Thyroid gland (tissue), 4 donors: ENCODE results near the gene FIBP. TPM values are rescaled to one million over a fixed set of nuclear protein-coding genes. Genes with fewer than 3 reads are reported as not detected.

ENCODE experiments used
- DNase-seq, 2 donors: peaks; one replicate each; pipeline ENCODE4 v3.0.0-alpha.2; 2019
- H3K27ac ChIP-seq, 3 donors: fragments of 200-600 bp; sonication (generic); 1 replicate in 2 of 3; 2 replicates in 1 of 3; pipeline ENCODE4 v1.5.1; 2016 to 2019; ENCODE audit warnings: mild to moderate bottlenecking in 1 of 3, moderate library complexity in 1 of 3
- H3K27me3 ChIP-seq: fragments of 200-600 bp; sonication (generic); one replicate; pipeline ENCODE4 v1.5.1; 2019
- H3K36me3 ChIP-seq, 2 donors: fragments of 200-600 bp; sonication (generic); one replicate each; pipeline ENCODE4 v1.5.1; 2016 to 2019
- H3K4me1 ChIP-seq, 2 donors: fragments of 200-600 bp; sonication (generic); one replicate each; pipeline ENCODE4 v1.5.1; 2017 to 2019
- H3K4me3 ChIP-seq, 3 donors: fragments of 200-600 bp; sonication (generic); replicated peaks in 1 of 3; 1 replicate in 2 of 3; 2 replicates in 1 of 3; pipeline ENCODE4 v1.5.1; 2016; ENCODE audit warnings: mild to moderate bottlenecking in 1 of 3
- H3K9me3 ChIP-seq: fragments of 200-600 bp; sonication (generic); one replicate; pipeline ENCODE4 v1.5.1; 2017
- POLR2A ChIP-seq, 2 donors: fragments of 450-650 bp; IDR thresholded peaks; one replicate each; pipeline ENCODE4 v1.6.1; 2017; ENCODE audit warnings: antibody characterized with exemption in 2 of 2, mild to moderate bottlenecking in 2 of 2, moderate library complexity in 1 of 2
- WGBS, 2 donors: methylation state at CpG; one replicate each; pipeline ENCODE4 v1.1.5; 2017; 5-methylcytosine and 5-hydroxymethylcytosine counted together
- intact Hi-C: fragments of 100-400 bp; cut with DNase I; formaldehyde crosslinking; loops from one replicate; pipeline ENCODE4 v1.15.1; 2023
- total RNA-seq, 4 donors: library from RNA; depleted of rRNA; stranded (reverse); fragments of >200 nt; gene quantifications; one replicate each; pipeline ENCODE4 v1.2.3, GENCODE V29; 2016
- TF ChIP-seq, protein P1 (sequence below), 6 experiments: fragments of 200-600 bp in 3 of 6; fragments of 450-650 bp in 3 of 6; sonication (generic) in 3 of 6; IDR thresholded peaks; one replicate each; pipeline ENCODE4 v1.5.1; 2016 to 2019; ENCODE audit warnings: antibody characterized with exemption in 6 of 6, mild to moderate bottlenecking in 2 of 6, inconsistent platforms in 1 of 6, moderate library complexity in 1 of 6

The FIBP gene
- total RNA-seq, 4 donors from 2014 or later, result 65.9 to 128 (median 109) TPM

GRCh38 chr11:65883058-65883761, 5.1 kb downstream of the FIBP start:
- Histone ChIP-seq H3K36me3 (peaks cover 12 to 16% of the 10 kb centered on the region in 2 donors), H3K9me3 (no peaks in the 10 kb centered on the region), H3K27ac (no peak overlapping the region), H3K27me3 (no peaks in the 10 kb centered on the region), H3K4me3 (no peak overlapping the region), H3K4me1 (peaks cover 8 to 9% of the 10 kb centered on the region in 2 donors)
- TF ChIP-seq POLR2A (IDR thresholded peaks at IDR 0.05), result no peak
- TF ChIP-seq, protein P1, sequence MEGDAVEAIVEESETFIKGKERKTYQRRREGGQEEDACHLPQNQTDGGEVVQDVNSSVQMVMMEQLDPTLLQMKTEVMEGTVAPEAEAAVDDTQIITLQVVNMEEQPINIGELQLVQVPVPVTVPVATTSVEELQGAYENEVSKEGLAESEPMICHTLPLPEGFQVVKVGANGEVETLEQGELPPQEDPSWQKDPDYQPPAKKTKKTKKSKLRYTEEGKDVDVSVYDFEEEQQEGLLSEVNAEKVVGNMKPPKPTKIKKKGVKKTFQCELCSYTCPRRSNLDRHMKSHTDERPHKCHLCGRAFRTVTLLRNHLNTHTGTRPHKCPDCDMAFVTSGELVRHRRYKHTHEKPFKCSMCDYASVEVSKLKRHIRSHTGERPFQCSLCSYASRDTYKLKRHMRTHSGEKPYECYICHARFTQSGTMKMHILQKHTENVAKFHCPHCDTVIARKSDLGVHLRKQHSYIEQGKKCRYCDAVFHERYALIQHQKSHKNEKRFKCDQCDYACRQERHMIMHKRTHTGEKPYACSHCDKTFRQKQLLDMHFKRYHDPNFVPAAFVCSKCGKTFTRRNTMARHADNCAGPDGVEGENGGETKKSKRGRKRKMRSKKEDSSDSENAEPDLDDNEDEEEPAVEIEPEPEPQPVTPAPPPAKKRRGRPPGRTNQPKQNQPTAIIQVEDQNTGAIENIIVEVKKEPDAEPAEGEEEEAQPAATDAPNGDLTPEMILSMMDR (IDR thresholded peaks at IDR 0.05), result no peak
- no peak for DNase-seq
- 94 to 97% methylated on average over 13 of the region's 13 CpGs for WGBS, 2 donors
- intact Hi-C loops, result loop anchor here (5.0 kb wide), 1 partner anchor 84 kb away; no protein-coding TSS in a partner anchor

GRCh38 chr11:65882120-65883057, 5.9 kb downstream of the FIBP start:
- TF ChIP-seq POLR2A (IDR thresholded peaks at IDR 0.05), result no peak
- TF ChIP-seq, protein P1 (IDR thresholded peaks at IDR 0.05), result no peak
- peaks cover 12 to 16% of the 10 kb centered on the region in 2 donors for H3K36me3 ChIP-seq
- 86 to 90% methylated on average over 21 to 25 of the region's 30 CpGs for WGBS, 2 donors
- no peak overlapping the region for H3K4me3 ChIP-seq
- H3K27ac ChIP-seq, result no peak overlapping the region
- peaks cover 2 to 4% of the 10 kb centered on the region in 2 donors for H3K4me1 ChIP-seq
- intact Hi-C loops, result loop anchor here (5.0 kb wide), 1 partner anchor 85 kb away; no protein-coding TSS in a partner anchor
- no peaks in the 10 kb centered on the region for H3K27me3 ChIP-seq
- no peaks in the 10 kb centered on the region for H3K9me3 ChIP-seq
- no peak for DNase-seq

DNA sequence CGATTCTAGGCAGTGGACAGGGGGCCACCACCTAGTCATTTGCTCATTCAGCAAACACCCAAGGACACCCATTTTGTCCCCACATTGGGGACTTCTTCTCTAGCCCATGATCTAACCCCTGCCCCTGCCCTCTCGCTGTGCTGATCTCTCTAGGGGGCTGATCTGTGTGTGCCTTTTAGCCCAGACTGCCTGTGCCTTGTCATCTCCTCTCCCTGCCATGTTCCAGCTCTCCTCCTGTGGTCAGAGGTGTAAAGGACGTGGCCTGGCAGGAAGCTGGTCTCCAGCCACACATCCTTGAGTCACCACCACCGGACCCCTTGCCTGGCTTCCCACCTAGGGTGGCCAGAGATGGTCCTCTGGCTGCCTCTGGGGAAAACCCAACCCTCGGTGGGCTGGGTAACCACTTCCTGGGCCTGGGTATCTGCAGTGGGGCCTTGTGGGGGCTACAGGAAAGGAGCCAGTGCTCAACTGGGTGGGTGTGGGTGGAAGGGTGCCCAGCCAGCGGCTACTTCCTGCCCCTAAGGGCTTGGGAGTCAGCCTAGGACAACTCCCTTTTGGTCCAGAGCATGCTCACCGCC, 7.3 kb downstream of the FIBP start:
- no peak overlapping the region for H3K4me3 ChIP-seq
- intact Hi-C loops, result loop anchor here (5.0 kb wide), 1 partner anchor 86 kb away; no protein-coding TSS in a partner anchor
- H3K27me3 ChIP-seq, result no peaks in the 10 kb centered on the region
- no peaks in the 10 kb centered on the region for H3K9me3 ChIP-seq
- H3K36me3 ChIP-seq, result peaks cover 10 to 16% of the 10 kb centered on the region in 2 donors
- no peak for DNase-seq
- H3K27ac ChIP-seq, result no peak overlapping the region
- no peak for TF ChIP-seq POLR2A (IDR thresholded peaks at IDR 0.05)
- TF ChIP-seq, protein P1 (IDR thresholded peaks at IDR 0.05), result no peak
- no peaks in the 10 kb centered on the region for H3K4me1 ChIP-seq
- 87 to 88% methylated on average over 5 to 7 of the region's 7 CpGs for WGBS, 2 donors

- no peak overlapping the region for H3K4me3 ChIP-seq
- H3K27me3 ChIP-seq, result no peaks in the 10 kb centered on the region
- peaks cover 10 to 16% of the 10 kb centered on the region in 2 donors for H3K36me3 ChIP-seq
- no peaks in the 10 kb centered on the region for H3K9me3 ChIP-seq
- no peaks in the 10 kb centered on the region for H3K4me1 ChIP-seq
- intact Hi-C loops, result loop anchor here (5.0 kb wide), 1 partner anchor 87 kb away; no protein-coding TSS in a partner anchor
- no peak overlapping the region for H3K27ac ChIP-seq
- TF ChIP-seq, protein P1 (IDR thresholded peaks at IDR 0.05), result no peak
- no peak for TF ChIP-seq POLR2A (IDR thresholded peaks at IDR 0.05)
- 41 to 48% methylated on average over 6 to 7 of the region's 7 CpGs for WGBS, 2 donors
- no peak for DNase-seq
Observed at GRCh38 chr11:65880027-65880426, 8.2 kb downstream of the FIBP start.
